Measurements from ENCODE around the gene PRSS3.

GRCh38 chr9:33799928-33800704 is 4.8 kb downstream of the PRSS3 start:
- no peak for TF ChIP-seq CTCF (IDR thresholded peaks at IDR 0.05)
- TF ChIP-seq EP300 (IDR thresholded peaks at IDR 0.05; ENCODE audit: low read depth): no peak
- no peak for TF ChIP-seq POLR2AphosphoS5 (IDR thresholded peaks at IDR 0.05)
